CD4-positive, alpha-beta T cell (primary cell): ENCODE data around the gene HFM1. TPM values are rescaled to one million over a fixed set of nuclear protein-coding genes. Genes with fewer than 3 reads are reported as not detected.
"Not testable (repeated sequence)": the region's sequence is repeated elsewhere in the genome, so short reads cannot be mapped to it uniquely, and the experiment has no call there.

ENCODE experiments used
- ATAC-seq: fragments of 200-7000 bp; cut with Tn5 transposase; one replicate; pipeline ENCODE4 v1.10.0; 2022; ENCODE audit warnings: mild to moderate bottlenecking; ENCODE audit not compliant: poor library complexity
- CTCF ChIA-PET: fragments of 350-600 bp; sonication (Branson Sonifier 250); formaldehyde crosslinking; loops from one replicate; lab custom pipeline; 2021; ENCODE audit warnings: antibody characterized with exemption, inconsistent platforms; lab: Charles Lee
- POLR2A ChIA-PET: fragments of 350-600 bp; sonication (Branson Sonifier 250); formaldehyde crosslinking; loops from one replicate; lab custom pipeline; 2021; ENCODE audit warnings: antibody characterized with exemption, inconsistent platforms; lab: Charles Lee
- DNase-seq, 14 experiments: peaks; one replicate each; pipeline ENCODE4 v3.0.0-alpha.2; 2013 to 2020; ENCODE audit warnings: mixed read lengths in 2 of 14
- H3K27ac ChIP-seq, 2 donors: one replicate each; pipeline versions ENCODE4 v1.5.1 to v1.7.0; 2013; ENCODE audit warnings: low read length in 2 of 2, low read depth in 1 of 2, mild to moderate bottlenecking in 1 of 2
- H3K27me3 ChIP-seq, 2 experiments: 1 replicate in 1 of 2; 2 replicates in 1 of 2; pipeline versions ENCODE4 v1.6.1 to v1.7.0; 2013; ENCODE audit warnings: low read length in 2 of 2, control low read depth in 1 of 2, mild to moderate bottlenecking in 1 of 2, moderate library complexity in 1 of 2; ENCODE audit not compliant: insufficient read depth in 2 of 2, control insufficient read depth in 1 of 2
- H3K36me3 ChIP-seq: one replicate; pipeline ENCODE4 v1.6.1; 2013; ENCODE audit warnings: low read length, control low read depth; ENCODE audit not compliant: insufficient read depth
- H3K4me1 ChIP-seq: one replicate; pipeline ENCODE4 v1.6.1; 2013; ENCODE audit warnings: low read length, control low read depth; ENCODE audit not compliant: insufficient read depth
- H3K4me3 ChIP-seq: one replicate; pipeline ENCODE4 v1.5.1; 2013; ENCODE audit warnings: mild to moderate bottlenecking, low read length, moderate library complexity
- H3K9me3 ChIP-seq, 2 experiments: 1 replicate in 1 of 2; 2 replicates in 1 of 2; pipeline versions ENCODE4 v1.6.1 to v1.7.0; 2013; ENCODE audit warnings: low read length in 2 of 2, mild to moderate bottlenecking in 2 of 2, control low read depth in 1 of 2, moderate library complexity in 1 of 2; ENCODE audit not compliant: control insufficient read depth in 1 of 2, insufficient read depth in 1 of 2
- H3K27ac Mint-ChIP-seq: one replicate; pipeline ENCODE4 v1.8.0; 2020; ENCODE audit warnings: mixed read lengths
- H3K27me3 Mint-ChIP-seq: one replicate; pipeline ENCODE4 v1.8.0; 2021; ENCODE audit warnings: mixed read lengths
- H3K36me3 Mint-ChIP-seq: one replicate; pipeline ENCODE4 v1.8.0; 2021; ENCODE audit warnings: low read depth, mixed read lengths
- H3K4me1 Mint-ChIP-seq: one replicate; pipeline ENCODE4 v1.8.0; 2021; ENCODE audit warnings: low read depth, mixed read lengths
- H3K4me3 Mint-ChIP-seq: one replicate; pipeline ENCODE4 v1.8.0; 2020; ENCODE audit warnings: mild to moderate bottlenecking, mixed read lengths
- H3K9me3 Mint-ChIP-seq: one replicate; pipeline ENCODE4 v1.8.0; 2020; ENCODE audit warnings: mixed read lengths
- CTCF ChIP-seq: fragments of 200-600 bp; IDR thresholded peaks from one replicate; pipeline ENCODE4 v1.8.0; 2022; ENCODE audit warnings: antibody characterized with exemption, mild to moderate bottlenecking
- intact Hi-C, 2 experiments: fragments of 100-400 bp; cut with DNase I in 1 of 2; cut with micrococcal nuclease in 1 of 2; formaldehyde crosslinking; loops; one replicate each; pipeline versions ENCODE4 v1.15.1 to v1.9.0; 2023 to 2025; cut with DNase I, micrococcal nuclease
- total RNA-seq, 174 experiments: library from RNA in 2 of 174; stranded (reverse) in 2 of 174; gene quantifications; one replicate each; pipeline ENCODE4 v1.2.3 and lab custom pipeline; 2021 to 2026

Gene HFM1
- total RNA-seq, 2 experiments from 2014 or later, result not detected

- no peaks in the 10 kb centered on the region for H3K36me3 ChIP-seq
- Mint-ChIP-seq H3K9me3 (no peaks in the 10 kb centered on the region), H3K4me1 (no peaks in the 10 kb centered on the region), H3K27me3 (peaks cover 11% of the 10 kb centered on the region), H3K4me3 (no peak overlapping the region), H3K27ac (no peak overlapping the region), H3K36me3 (no peaks in the 10 kb centered on the region)
- H3K27me3 ChIP-seq, result peaks cover 0 to 3% of the 10 kb centered on the region in 2 experiments
- no peaks in the 10 kb centered on the region for H3K4me1 ChIP-seq
- no peak overlapping the region for H3K4me3 ChIP-seq
- DNase-seq, result no peak
- no peaks in the 10 kb centered on the region for H3K9me3 ChIP-seq
- intact Hi-C loops, result no loop called here
- ATAC-seq, result no peak
- no peak overlapping the region for H3K27ac ChIP-seq
- CTCF ChIA-PET, result no interaction called here
- no peak for TF ChIP-seq CTCF
- POLR2A ChIA-PET, result no interaction called here
Observed at GRCh38 chr1:91383456-91383855, 21.2 kb downstream of the HFM1 start.

GRCh38 chr1:91381844-91382243 lies 22.8 kb downstream of the HFM1 start:
- Mint-ChIP-seq H3K36me3 (no peaks in the 10 kb centered on the region), H3K9me3 (no peaks in the 10 kb centered on the region), H3K27ac (no peak overlapping the region), H3K4me3 (no peak overlapping the region), H3K27me3 (peaks cover 6% of the 10 kb centered on the region), H3K4me1 (no peaks in the 10 kb centered on the region)
- TF ChIP-seq CTCF, result no peak
- POLR2A ChIA-PET, result no interaction called here
- Histone ChIP-seq H3K27me3 (no peaks in the 10 kb centered on the region), H3K36me3 (no peaks in the 10 kb centered on the region), H3K9me3 (no peaks in the 10 kb centered on the region), H3K4me3 (no peak overlapping the region), H3K4me1 (no peaks in the 10 kb centered on the region), H3K27ac (no peak overlapping the region)
- CTCF ChIA-PET, result no interaction called here
- ATAC-seq (no peak), DNase-seq (no peak)
- intact Hi-C loops, result no loop called here

GRCh38 chr1:91374086-91374485 lies 30.6 kb downstream of the HFM1 start:
- Histone ChIP-seq H3K4me3 (no peak overlapping the region), H3K36me3 (no peaks in the 10 kb centered on the region), H3K27me3 (no peaks in the 10 kb centered on the region), H3K4me1 (no peaks in the 10 kb centered on the region), H3K27ac (no peak overlapping the region), H3K9me3 (no peaks in the 10 kb centered on the region)
- Mint-ChIP-seq H3K27ac (no peak overlapping the region), H3K4me3 (no peak overlapping the region), H3K27me3 (no peaks in the 10 kb centered on the region), H3K9me3 (peaks cover 2% of the 10 kb centered on the region), H3K36me3 (no peaks in the 10 kb centered on the region), H3K4me1 (no peaks in the 10 kb centered on the region)
- ATAC-seq, result no peak
- TF ChIP-seq CTCF, result no peak
- no peak for DNase-seq
- ChIA-PET CTCF (no interaction called here), POLR2A (no interaction called here)
- intact Hi-C loops, result no loop called here

GRCh38 chr1:91372230-91372629 lies 32.4 kb downstream of the HFM1 start:
- POLR2A ChIA-PET, CTCF ChIA-PET, ATAC-seq, H3K27ac Mint-ChIP-seq, H3K4me1 Mint-ChIP-seq, H3K27ac ChIP-seq, H3K27me3 Mint-ChIP-seq, H3K36me3 Mint-ChIP-seq, intact Hi-C loops, DNase-seq, H3K9me3 ChIP-seq, H3K36me3 ChIP-seq, H3K4me3 ChIP-seq, H3K4me1 ChIP-seq, H3K4me3 Mint-ChIP-seq, H3K9me3 Mint-ChIP-seq, H3K27me3 ChIP-seq: not testable (repeated sequence)
